H7 (cell line): ENCODE measurements around the gene EPHB3. TPM values are rescaled to one million over a fixed set of nuclear protein-coding genes. Genes with fewer than 3 reads are reported as not detected.
A peak's percentile ranks its signal among the peaks of the same experiment; 100 is the strongest.

Experiments
- DNase-seq: peaks from one replicate; pipeline ENCODE4 v3.0.0; 2012
- H3K27me3 ChIP-seq: 2 replicates; pipeline ENCODE4 v1.6.0; 2011; ENCODE audit warnings: mild to moderate bottlenecking, low read length; ENCODE audit not compliant: control insufficient read depth, insufficient read depth
- H3K36me3 ChIP-seq: replicated peaks from 2 replicates; pipeline ENCODE4 v1.5.1; 2011; ENCODE audit warnings: low read length; ENCODE audit not compliant: control insufficient read depth, insufficient read depth
- H3K4me3 ChIP-seq: 2 replicates; pipeline ENCODE4 v1.5.1; 2011; ENCODE audit warnings: low read depth, mild to moderate bottlenecking, control low read depth, low read length, moderate library complexity; ENCODE audit not compliant: insufficient read depth
- total RNA-seq: library from RNA; depleted of rRNA; stranded (reverse); fragments of >200 nt; shearing (Covaris generic); gene quantifications from 2 replicates; pipeline ENCODE4 v1.2.3, GENCODE V29; 2014

The EPHB3 gene
- total RNA-seq, 1 experiment from 2014 or later: 11.1 TPM

GRCh38 chr3:184539801-184540435, 21.7 kb upstream of the EPHB3 start:
- Histone ChIP-seq H3K27me3 (peaks cover 5% of the 10 kb centered on the region), H3K36me3 (no peaks in the 10 kb centered on the region), H3K4me3 (no peak overlapping the region)
- peak; percentile 62 for DNase-seq

- Histone ChIP-seq H3K36me3 (no peaks in the 10 kb centered on the region), H3K4me3 (no peak overlapping the region), H3K27me3 (peaks cover 5% of the 10 kb centered on the region)
- peak; percentile 83 for DNase-seq
Measured at GRCh38 chr3:184540777-184541681, 20.6 kb upstream of the EPHB3 start.

- Histone ChIP-seq H3K4me3 (no peak overlapping the region), H3K36me3 (no peaks in the 10 kb centered on the region), H3K27me3 (peaks cover 5% of the 10 kb centered on the region)
- DNase-seq: peak; percentile 42
Measured at GRCh38 chr3:184541886-184542562, 19.6 kb upstream of the EPHB3 start.

GRCh38 chr3:184542577-184542976, 19.0 kb upstream of the EPHB3 start:
- H3K27me3 ChIP-seq: peaks cover 5% of the 10 kb centered on the region
- H3K4me3 ChIP-seq: no peak overlapping the region
- DNase-seq: no peak
- no peaks in the 10 kb centered on the region for H3K36me3 ChIP-seq

GRCh38 chr3:184543256-184543655, 18.3 kb upstream of the EPHB3 start:
- no peak overlapping the region for H3K4me3 ChIP-seq
- no peaks in the 10 kb centered on the region for H3K36me3 ChIP-seq
- H3K27me3 ChIP-seq: peaks cover 5% of the 10 kb centered on the region
- no peak for DNase-seq

GRCh38 chr3:184543843-184544512, 17.6 kb upstream of the EPHB3 start:
- H3K27me3 ChIP-seq: peaks cover 5% of the 10 kb centered on the region

GRCh38 chr3:184544513-184544861, 17.1 kb upstream of the EPHB3 start:
- H3K27me3 ChIP-seq: peaks cover 5% of the 10 kb centered on the region

More at GRCh38 chr3:184543843-184544512, 17.6 kb upstream of the EPHB3 start:
- no peak overlapping the region for H3K4me3 ChIP-seq
- no peaks in the 10 kb centered on the region for H3K36me3 ChIP-seq
- peak; percentile 90 for DNase-seq

GRCh38 chr3:184545769-184546168, 15.8 kb upstream of the EPHB3 start:
- no peak overlapping the region for H3K4me3 ChIP-seq
- peaks cover 5% of the 10 kb centered on the region for H3K27me3 ChIP-seq
- no peaks in the 10 kb centered on the region for H3K36me3 ChIP-seq
- peak; percentile 8 for DNase-seq

More at GRCh38 chr3:184544513-184544861, 17.1 kb upstream of the EPHB3 start:
- no peak for DNase-seq
- Histone ChIP-seq H3K4me3 (no peak overlapping the region), H3K36me3 (no peaks in the 10 kb centered on the region)

- Histone ChIP-seq H3K4me3 (no peak overlapping the region), H3K27me3 (peaks cover 5% of the 10 kb centered on the region), H3K36me3 (no peaks in the 10 kb centered on the region)
- DNase-seq: peak; percentile 23
Measured at GRCh38 chr3:184546252-184546651, 15.3 kb upstream of the EPHB3 start.

- H3K4me3 ChIP-seq: no peak overlapping the region
- no peaks in the 10 kb centered on the region; the same call in 1 of the 2 replicates for H3K27me3 ChIP-seq
- no peaks in the 10 kb centered on the region for H3K36me3 ChIP-seq
- DNase-seq: peak; percentile 40
Measured at GRCh38 chr3:184549796-184550577, 11.6 kb upstream of the EPHB3 start.

GRCh38 chr3:184551103-184551502, 10.5 kb upstream of the EPHB3 start:
- H3K36me3 ChIP-seq: no peaks in the 10 kb centered on the region
- H3K27me3 ChIP-seq: no peaks in the 10 kb centered on the region; the same call in 1 of the 2 replicates
- DNase-seq: peak; percentile 30
- no peak overlapping the region for H3K4me3 ChIP-seq

- no peak overlapping the region for H3K4me3 ChIP-seq
- H3K36me3 ChIP-seq: no peaks in the 10 kb centered on the region
- peak; percentile 43 for DNase-seq
- no peaks in the 10 kb centered on the region; the same call in 1 of the 2 replicates for H3K27me3 ChIP-seq
Measured at GRCh38 chr3:184551614-184552256, 9.8 kb upstream of the EPHB3 start.

GRCh38 chr3:184552296-184552695, 9.3 kb upstream of the EPHB3 start:
- H3K27me3 ChIP-seq: no peaks in the 10 kb centered on the region; the same call in 1 of the 2 replicates
- peak; percentile 13 for DNase-seq
- no peak overlapping the region for H3K4me3 ChIP-seq
- no peaks in the 10 kb centered on the region for H3K36me3 ChIP-seq
